ENCODE results near the gene FAM53A.

Gene FAM53A

GRCh38 chr4:1638272-1638598 is 45.9 kb downstream of the FAM53A start:
- POLR2A ChIA-PET = no interaction called here
- no peak for TF ChIP-seq SUZ12 (IDR thresholded peaks at IDR 0.05)
- no peak for TF ChIP-seq FOXM1 (IDR thresholded peaks at IDR 0.05; ENCODE audit: borderline replicate concordance)
- no peak for TF ChIP-seq BHLHE40 (IDR thresholded peaks at IDR 0.05; ENCODE audit: borderline replicate concordance)
- TF ChIP-seq HDGF (IDR thresholded peaks at IDR 0.05; ENCODE audit: borderline replicate concordance) = no peak
- no peak for TF ChIP-seq LEF1 (IDR thresholded peaks at IDR 0.05; ENCODE audit: borderline replicate concordance)
- no peak for TF ChIP-seq ELF4 (IDR thresholded peaks at IDR 0.05)
- no peak for TF ChIP-seq SP1 (IDR thresholded peaks at IDR 0.05)
- no peak for TF ChIP-seq TARDBP (IDR thresholded peaks at IDR 0.05)
- no peak for TF ChIP-seq CTBP1 (IDR thresholded peaks at IDR 0.05; ENCODE audit: borderline replicate concordance)
- TF ChIP-seq, protein P1, sequence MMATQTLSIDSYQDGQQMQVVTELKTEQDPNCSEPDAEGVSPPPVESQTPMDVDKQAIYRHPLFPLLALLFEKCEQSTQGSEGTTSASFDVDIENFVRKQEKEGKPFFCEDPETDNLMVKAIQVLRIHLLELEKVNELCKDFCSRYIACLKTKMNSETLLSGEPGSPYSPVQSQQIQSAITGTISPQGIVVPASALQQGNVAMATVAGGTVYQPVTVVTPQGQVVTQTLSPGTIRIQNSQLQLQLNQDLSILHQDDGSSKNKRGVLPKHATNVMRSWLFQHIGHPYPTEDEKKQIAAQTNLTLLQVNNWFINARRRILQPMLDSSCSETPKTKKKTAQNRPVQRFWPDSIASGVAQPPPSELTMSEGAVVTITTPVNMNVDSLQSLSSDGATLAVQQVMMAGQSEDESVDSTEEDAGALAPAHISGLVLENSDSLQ (IDR thresholded peaks at IDR 0.05) = no peak
- no peak for TF ChIP-seq FOXA1 (IDR thresholded peaks at IDR 0.05)
- no peak for TF ChIP-seq FOXK2 (IDR thresholded peaks at IDR 0.05)
- TF ChIP-seq NFRKB (IDR thresholded peaks at IDR 0.05) = no peak
- TF ChIP-seq ARNT (IDR thresholded peaks at IDR 0.05) = no peak
- CTCF ChIA-PET = no interaction called here
- no peak for DNase-seq (ENCODE audit: extremely low spot score)

DNA sequence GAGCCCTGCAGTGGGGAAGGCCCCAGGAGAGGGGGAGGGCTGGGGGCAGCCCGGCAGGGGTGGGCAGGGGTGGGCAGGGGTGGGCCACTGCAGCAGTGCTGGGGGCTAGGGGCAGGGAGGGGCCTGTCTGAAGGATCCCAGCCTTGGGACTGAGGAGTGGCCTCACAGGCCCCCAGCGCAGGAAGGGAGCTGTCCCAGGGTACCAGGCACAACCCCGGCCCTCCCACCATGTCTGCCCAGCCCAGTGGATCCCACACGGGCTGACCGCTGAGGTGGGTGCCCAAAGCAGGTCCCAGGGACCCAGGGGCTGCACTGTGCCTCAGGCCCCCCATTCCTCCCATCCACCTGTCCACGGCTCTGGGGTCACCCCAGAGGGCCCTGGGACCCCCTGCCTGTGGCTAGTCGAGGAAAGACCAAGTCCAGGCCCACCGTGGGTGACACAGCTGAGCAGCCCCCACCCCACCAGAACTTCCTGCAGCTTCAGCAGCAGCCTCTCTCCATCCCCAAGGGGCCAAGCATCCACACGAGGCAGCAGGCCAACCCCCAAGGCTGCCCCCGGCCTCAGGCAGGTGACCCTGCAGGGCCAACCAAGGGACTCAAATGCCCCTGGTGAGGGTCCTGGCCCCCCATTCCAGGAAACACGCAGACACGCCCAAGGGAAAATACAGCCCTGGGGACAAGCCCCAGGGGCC is 46.4 kb downstream of the FAM53A start:
- CTCF ChIA-PET = no interaction called here
- TF ChIP-seq FOXA1 (IDR thresholded peaks at IDR 0.05) = no peak
- no peak for TF ChIP-seq FOXM1 (IDR thresholded peaks at IDR 0.05; ENCODE audit: borderline replicate concordance)
- no peak for TF ChIP-seq ELF4 (IDR thresholded peaks at IDR 0.05)
- no peak for TF ChIP-seq SP1 (IDR thresholded peaks at IDR 0.05)
- TF ChIP-seq ZNF384 (IDR thresholded peaks at IDR 0.05) = no peak
- no peak for TF ChIP-seq L3MBTL2 (conservative IDR thresholded peaks at IDR 0.05)
- no peak for TF ChIP-seq NFRKB (IDR thresholded peaks at IDR 0.05)
- TF ChIP-seq, protein P1 (IDR thresholded peaks at IDR 0.05) = no peak
- no peak for TF ChIP-seq BHLHE40 (IDR thresholded peaks at IDR 0.05; ENCODE audit: borderline replicate concordance)
- TF ChIP-seq HDGF (IDR thresholded peaks at IDR 0.05; ENCODE audit: borderline replicate concordance) = no peak
- TF ChIP-seq CTBP1 (IDR thresholded peaks at IDR 0.05; ENCODE audit: borderline replicate concordance) = no peak
- no peak for TF ChIP-seq LEF1 (IDR thresholded peaks at IDR 0.05; ENCODE audit: borderline replicate concordance)
- no peak for TF ChIP-seq FOXK2 (IDR thresholded peaks at IDR 0.05)
- TF ChIP-seq TARDBP (IDR thresholded peaks at IDR 0.05) = no peak
- no peak for TF ChIP-seq ARNT (IDR thresholded peaks at IDR 0.05)
- TF ChIP-seq SUZ12 (IDR thresholded peaks at IDR 0.05) = no peak
- DNase-seq (ENCODE audit: extremely low spot score) = no peak
- POLR2A ChIA-PET = no interaction called here

DNA sequence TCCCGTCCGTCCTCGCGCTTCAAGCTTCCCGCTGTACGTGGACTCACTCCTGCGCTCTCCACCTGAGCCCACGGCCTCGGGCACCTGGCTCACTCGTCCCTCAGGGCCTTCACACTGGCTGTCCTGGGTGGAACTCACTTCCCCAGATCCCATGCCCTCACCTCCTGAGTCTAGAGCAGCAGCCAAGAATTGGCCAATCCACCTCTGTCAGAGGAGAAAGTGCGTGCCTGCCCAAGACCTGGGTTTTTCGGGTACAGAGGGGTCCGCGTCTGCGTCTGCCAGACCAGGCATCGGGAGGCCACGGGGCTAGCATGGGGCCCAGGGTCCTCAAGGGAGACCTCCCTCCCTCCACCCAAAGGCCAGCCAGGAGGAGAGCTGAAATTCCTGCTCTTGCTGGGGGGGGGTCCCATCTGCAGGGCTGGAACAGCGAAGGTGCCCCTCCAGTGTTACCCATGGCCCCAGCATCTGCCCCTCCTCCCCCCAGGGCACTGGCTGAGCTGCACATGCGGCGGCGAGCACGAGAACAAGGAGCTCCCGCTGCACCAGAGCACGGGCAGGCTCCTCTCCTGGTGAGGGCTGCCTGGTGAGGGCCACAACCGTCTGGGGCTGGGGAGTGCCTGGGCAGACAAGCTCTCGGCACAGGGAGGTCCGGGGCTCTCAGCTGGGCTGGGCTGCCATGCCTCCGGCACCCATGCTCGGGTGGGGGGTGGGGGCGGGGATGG is 47.5 kb downstream of the FAM53A start:
- POLR2A ChIA-PET = no interaction called here
- TF ChIP-seq ELF4 (IDR thresholded peaks at IDR 0.05) (no peak), ZNF384 (IDR thresholded peaks at IDR 0.05) (no peak), SP1 (IDR thresholded peaks at IDR 0.05) (no peak), FOXM1 (IDR thresholded peaks at IDR 0.05; ENCODE audit: borderline replicate concordance) (no peak), CTBP1 (IDR thresholded peaks at IDR 0.05; ENCODE audit: borderline replicate concordance) (no peak), TARDBP (IDR thresholded peaks at IDR 0.05) (no peak), FOXA1 (IDR thresholded peaks at IDR 0.05) (no peak), ARNT (IDR thresholded peaks at IDR 0.05) (no peak), LEF1 (IDR thresholded peaks at IDR 0.05; ENCODE audit: borderline replicate concordance) (no peak), BHLHE40 (IDR thresholded peaks at IDR 0.05; ENCODE audit: borderline replicate concordance) (no peak), NFRKB (IDR thresholded peaks at IDR 0.05) (no peak), SUZ12 (IDR thresholded peaks at IDR 0.05) (no peak), FOXK2 (IDR thresholded peaks at IDR 0.05) (no peak), HDGF (IDR thresholded peaks at IDR 0.05; ENCODE audit: borderline replicate concordance) (no peak)
- TF ChIP-seq, protein P1 (IDR thresholded peaks at IDR 0.05) = no peak
- CTCF ChIA-PET = no interaction called here
- DNase-seq (ENCODE audit: extremely low spot score) = no peak

DNA sequence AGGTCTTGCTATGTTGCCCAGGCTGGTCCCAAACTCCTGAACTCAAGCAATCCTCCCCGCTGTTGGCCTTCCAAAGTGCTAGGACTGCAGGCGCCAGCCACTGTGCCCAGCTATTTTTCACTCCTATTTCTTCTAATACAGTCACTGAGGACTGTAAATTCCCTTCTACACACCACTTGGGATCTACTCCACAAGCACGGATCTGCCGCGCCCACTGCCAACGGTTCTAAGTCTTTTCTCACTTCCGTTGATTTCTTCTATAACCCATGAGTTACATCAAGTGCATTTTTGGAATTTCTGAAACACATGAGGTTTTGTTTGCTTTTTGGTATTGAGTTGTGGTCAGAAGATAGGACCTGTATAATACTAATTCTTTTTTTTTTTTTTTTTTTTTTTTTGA is 48.6 kb downstream of the FAM53A start:
- ChIA-PET CTCF (interaction anchor here (0.6 kb wide), 1 partner anchor 1399 kb away, joined by 3 read pairs; no protein-coding TSS in a partner anchor), POLR2A (no interaction called here)
- DNase-seq (ENCODE audit: extremely low spot score) = no peak
- TF ChIP-seq BHLHE40 (IDR thresholded peaks at IDR 0.05; ENCODE audit: borderline replicate concordance) (no peak), SUZ12 (IDR thresholded peaks at IDR 0.05) (no peak), ELF4 (IDR thresholded peaks at IDR 0.05) (no peak), HDGF (IDR thresholded peaks at IDR 0.05; ENCODE audit: borderline replicate concordance) (no peak), CTBP1 (IDR thresholded peaks at IDR 0.05; ENCODE audit: borderline replicate concordance) (no peak), ZNF384 (IDR thresholded peaks at IDR 0.05) (no peak), LEF1 (IDR thresholded peaks at IDR 0.05; ENCODE audit: borderline replicate concordance) (no peak), SP1 (IDR thresholded peaks at IDR 0.05) (no peak), NFRKB (IDR thresholded peaks at IDR 0.05) (no peak), FOXA1 (IDR thresholded peaks at IDR 0.05) (no peak), ARNT (IDR thresholded peaks at IDR 0.05) (no peak), FOXM1 (IDR thresholded peaks at IDR 0.05; ENCODE audit: borderline replicate concordance) (no peak)

GRCh38 chr4:1633993-1634392 is 50.1 kb downstream of the FAM53A start:
- no peak for DNase-seq (ENCODE audit: extremely low spot score)
- POLR2A ChIA-PET = no interaction called here
- CTCF ChIA-PET = no interaction called here
- TF ChIP-seq L3MBTL2 (conservative IDR thresholded peaks at IDR 0.05) (no peak), FOXK2 (IDR thresholded peaks at IDR 0.05) (no peak), ARNT (IDR thresholded peaks at IDR 0.05) (no peak), LEF1 (IDR thresholded peaks at IDR 0.05; ENCODE audit: borderline replicate concordance) (no peak), SUZ12 (IDR thresholded peaks at IDR 0.05) (no peak), ELF4 (IDR thresholded peaks at IDR 0.05) (no peak), FOXA1 (IDR thresholded peaks at IDR 0.05) (no peak), SP1 (IDR thresholded peaks at IDR 0.05) (no peak), BHLHE40 (IDR thresholded peaks at IDR 0.05; ENCODE audit: borderline replicate concordance) (no peak), ZNF384 (IDR thresholded peaks at IDR 0.05) (no peak)
